ENCODE data around the gene DPP3.
"Not testable (repeated sequence)": the region's sequence is repeated elsewhere in the genome, so short reads cannot be mapped to it uniquely, and the experiment has no call there.

DPP3 gene

DNA sequence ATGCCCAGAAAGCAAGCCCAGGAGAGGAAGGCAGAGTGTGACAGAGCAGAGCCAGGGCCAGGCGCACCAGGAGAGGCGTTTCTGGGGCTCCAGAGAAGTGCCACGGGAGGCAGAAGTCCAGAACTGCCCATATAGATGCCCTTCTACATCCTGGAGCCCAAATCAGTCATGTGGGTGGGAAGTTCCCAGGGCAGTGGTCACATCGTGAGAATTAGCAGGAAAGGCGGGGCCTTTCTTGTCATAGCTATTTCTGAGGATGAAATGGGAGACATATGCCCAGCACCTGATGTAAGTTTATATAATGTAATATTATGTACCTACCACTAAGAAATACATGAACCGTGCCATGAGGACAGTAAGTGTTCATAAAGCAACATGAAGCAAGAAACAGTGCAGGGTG, 52.5 kb downstream of the DPP3 start:
- no peaks in the 10 kb centered on the region; the same call in 1 of the 2 replicates for H3K36me3 ChIP-seq
- DNase-seq: no peak
- peaks cover 10% of the 10 kb centered on the region for H3K4me1 ChIP-seq
- no peak overlapping the region for H3K4me3 ChIP-seq (ENCODE audit: low read depth, low read length)
- no peaks in the 10 kb centered on the region for H3K27me3 ChIP-seq
- no peaks in the 10 kb centered on the region for H3K9me3 ChIP-seq
- no peak for TF ChIP-seq CTCF (IDR thresholded peaks at IDR 0.05; ENCODE audit: low read depth, low read length)

GRCh38 chr11:66539170-66539869, 59.1 kb downstream of the DPP3 start:
- 0 out of 2 replicates have a peak, but pooled peaks cover 7% of the 10 kb centered on the region for H3K36me3 ChIP-seq
- DNase-seq: no peak
- no peak overlapping the region for H3K4me3 ChIP-seq (ENCODE audit: low read depth, low read length)
- no peaks in the 10 kb centered on the region; the same call in 1 of the 2 replicates for H3K4me1 ChIP-seq
- H3K27me3 ChIP-seq: no peaks in the 10 kb centered on the region
- no peaks in the 10 kb centered on the region for H3K9me3 ChIP-seq
- no peak for TF ChIP-seq CTCF (IDR thresholded peaks at IDR 0.05; ENCODE audit: low read depth, low read length)

DNA sequence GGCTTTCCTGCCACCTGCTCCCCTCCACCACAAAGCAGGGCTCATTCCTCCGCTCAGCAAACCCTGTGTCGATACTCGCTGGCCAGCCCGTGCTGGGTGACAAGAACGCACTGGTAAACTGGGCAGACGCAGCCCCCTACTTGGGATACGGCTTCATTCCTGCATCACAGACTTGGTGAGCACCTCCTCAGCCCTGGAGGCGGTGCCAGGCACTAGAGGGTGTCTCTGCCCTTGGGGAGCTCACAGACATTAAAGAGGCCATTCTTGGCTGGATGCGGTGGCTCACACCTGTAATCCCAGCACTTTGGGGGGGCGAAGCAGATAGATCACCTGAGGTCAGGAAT, 59.6 kb downstream of the DPP3 start:
- Histone ChIP-seq H3K27me3 (no peaks in the 10 kb centered on the region), H3K36me3 (0 out of 2 replicates have a peak, but pooled peaks cover 7% of the 10 kb centered on the region), H3K4me3 (ENCODE audit: low read depth, low read length) (no peak overlapping the region), H3K4me1 (no peaks in the 10 kb centered on the region; the same call in 1 of the 2 replicates), H3K9me3 (no peaks in the 10 kb centered on the region)
- TF ChIP-seq CTCF (IDR thresholded peaks at IDR 0.05; ENCODE audit: low read depth, low read length): no peak
- DNase-seq: no peak

DNA sequence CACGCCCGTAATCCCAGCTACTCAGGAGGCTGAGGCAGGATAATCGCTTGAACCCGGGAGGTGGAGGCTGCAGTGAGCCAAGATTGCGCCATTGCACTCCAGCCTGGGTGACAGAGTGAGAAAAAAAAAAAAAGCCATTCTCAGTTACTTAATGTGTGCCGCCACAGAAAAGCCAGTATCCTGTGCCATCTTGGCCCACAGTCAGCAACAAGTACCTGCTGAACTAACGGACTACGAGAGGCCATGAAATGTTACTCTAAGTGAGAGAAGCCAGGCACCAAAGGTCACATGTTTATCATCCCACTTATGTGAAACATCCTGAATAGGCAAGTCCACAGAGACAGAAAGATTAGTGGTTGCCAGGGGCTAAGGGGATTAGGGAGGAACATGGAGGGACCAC, 60.4 kb downstream of the DPP3 start:
- not testable (repeated sequence) for H3K36me3 ChIP-seq; H3K27me3 ChIP-seq; H3K4me3 ChIP-seq (ENCODE audit: low read depth, low read length); H3K4me1 ChIP-seq; H3K9me3 ChIP-seq; DNase-seq

DNA sequence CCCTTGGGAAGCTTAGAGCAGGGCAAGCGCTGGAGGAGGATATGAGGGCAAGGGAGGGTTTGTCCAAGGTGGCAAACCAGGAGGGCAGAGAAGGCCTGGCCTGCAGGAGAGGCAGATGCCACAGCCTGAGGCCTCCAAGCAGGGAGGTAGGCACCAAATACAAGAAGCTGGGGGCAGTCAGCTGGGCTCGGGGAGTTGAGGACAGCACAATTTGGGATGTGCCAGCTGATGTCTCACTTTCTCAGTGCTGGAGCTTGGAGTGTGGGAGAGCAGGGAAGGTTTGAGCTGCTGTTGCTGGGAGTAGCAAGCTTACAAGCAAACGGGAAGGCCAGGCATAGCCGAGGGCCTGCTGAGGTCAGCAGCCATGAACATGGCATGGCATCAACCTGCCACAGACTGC, 61.7 kb downstream of the DPP3 start:
- no peaks in the 10 kb centered on the region; the same call in 1 of the 2 replicates for H3K4me1 ChIP-seq
- no peaks in the 10 kb centered on the region for H3K27me3 ChIP-seq
- no peak overlapping the region for H3K4me3 ChIP-seq (ENCODE audit: low read depth, low read length)
- no peak for TF ChIP-seq CTCF (IDR thresholded peaks at IDR 0.05; ENCODE audit: low read depth, low read length)
- no peaks in the 10 kb centered on the region for H3K9me3 ChIP-seq
- DNase-seq: no peak
- H3K36me3 ChIP-seq: 0 out of 2 replicates have a peak, but pooled peaks cover 7% of the 10 kb centered on the region

DNA sequence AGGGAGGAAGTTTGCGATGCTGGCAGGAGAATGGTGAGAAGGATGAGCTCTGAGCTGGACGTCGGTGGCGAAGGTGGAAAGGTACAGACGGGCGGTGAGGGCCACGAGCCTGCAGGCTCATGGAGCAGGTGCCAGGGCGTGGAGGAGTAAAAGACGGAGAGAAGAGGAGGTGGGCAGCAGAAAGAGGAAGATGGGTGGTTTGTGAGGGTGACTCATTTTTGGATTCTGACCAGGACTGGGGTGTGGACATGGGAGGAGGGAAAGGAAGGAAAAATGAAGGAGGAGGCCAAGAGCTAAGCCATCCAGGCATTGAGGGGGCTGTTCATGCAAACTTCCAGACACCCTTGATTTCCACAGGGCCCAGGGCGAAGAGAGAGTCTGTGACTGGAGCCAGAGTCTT, 62.1 kb downstream of the DPP3 start:
- Histone ChIP-seq H3K4me3 (ENCODE audit: low read depth, low read length) (no peak overlapping the region), H3K36me3 (0 out of 2 replicates have a peak, but pooled peaks cover 7% of the 10 kb centered on the region), H3K27me3 (no peaks in the 10 kb centered on the region), H3K4me1 (no peaks in the 10 kb centered on the region; the same call in 1 of the 2 replicates), H3K9me3 (no peaks in the 10 kb centered on the region)
- no peak for DNase-seq
- TF ChIP-seq CTCF (IDR thresholded peaks at IDR 0.05; ENCODE audit: low read depth, low read length): no peak

Measured in BE2C (cell line).